ENCODE measurements around the gene PRM1.

Gene PRM1

GRCh38 chr16:11252482-11252931 lies 28.6 kb downstream of the PRM1 start:
- POLR2A ChIA-PET: no interaction called here
- CTCF ChIA-PET: no interaction called here
- TF ChIP-seq TARDBP (IDR thresholded peaks at IDR 0.05) (no peak), FOXK2 (IDR thresholded peaks at IDR 0.05) (no peak), LEF1 (IDR thresholded peaks at IDR 0.05; ENCODE audit: borderline replicate concordance) (no peak), SP1 (IDR thresholded peaks at IDR 0.05) (no peak), SUZ12 (IDR thresholded peaks at IDR 0.05) (no peak), PKNOX1 (IDR thresholded peaks at IDR 0.05) (no peak), BHLHE40 (IDR thresholded peaks at IDR 0.05; ENCODE audit: borderline replicate concordance) (no peak), L3MBTL2 (conservative IDR thresholded peaks at IDR 0.05) (no peak), ARNT (IDR thresholded peaks at IDR 0.05) (no peak), FOXM1 (IDR thresholded peaks at IDR 0.05; ENCODE audit: borderline replicate concordance) (no peak), ZNF384 (IDR thresholded peaks at IDR 0.05) (no peak), FOXA1 (IDR thresholded peaks at IDR 0.05) (no peak), NFRKB (IDR thresholded peaks at IDR 0.05) (no peak), ELF4 (IDR thresholded peaks at IDR 0.05) (no peak)
- DNase-seq (ENCODE audit: extremely low spot score): no peak

- DNase-seq (ENCODE audit: extremely low spot score): no peak
- TF ChIP-seq ARNT (IDR thresholded peaks at IDR 0.05): no peak
- no peak for TF ChIP-seq NFRKB (IDR thresholded peaks at IDR 0.05)
- TF ChIP-seq HDGF (IDR thresholded peaks at IDR 0.05; ENCODE audit: borderline replicate concordance): no peak
- no peak for TF ChIP-seq CTBP1 (IDR thresholded peaks at IDR 0.05; ENCODE audit: borderline replicate concordance)
- no peak for TF ChIP-seq FOXK2 (IDR thresholded peaks at IDR 0.05)
- TF ChIP-seq FOXA1 (IDR thresholded peaks at IDR 0.05): no peak
- no peak for TF ChIP-seq BHLHE40 (IDR thresholded peaks at IDR 0.05; ENCODE audit: borderline replicate concordance)
- TF ChIP-seq L3MBTL2 (conservative IDR thresholded peaks at IDR 0.05): no peak
- no peak for TF ChIP-seq TARDBP (IDR thresholded peaks at IDR 0.05)
- TF ChIP-seq FOXM1 (IDR thresholded peaks at IDR 0.05; ENCODE audit: borderline replicate concordance): no peak
- no peak for TF ChIP-seq PKNOX1 (IDR thresholded peaks at IDR 0.05)
- no peak for TF ChIP-seq ZNF384 (IDR thresholded peaks at IDR 0.05)
- no peak for TF ChIP-seq SP1 (IDR thresholded peaks at IDR 0.05)
- no peak for TF ChIP-seq LEF1 (IDR thresholded peaks at IDR 0.05; ENCODE audit: borderline replicate concordance)
- no peak for TF ChIP-seq SUZ12 (IDR thresholded peaks at IDR 0.05)
- TF ChIP-seq ELF4 (IDR thresholded peaks at IDR 0.05): no peak
- POLR2A ChIA-PET: no interaction called here
- CTCF ChIA-PET: no interaction called here
Measured at GRCh38 chr16:11251525-11252481, 29.3 kb downstream of the PRM1 start.

- DNase-seq (ENCODE audit: extremely low spot score): no peak
- ChIA-PET POLR2A (no interaction called here), CTCF (no interaction called here)
- TF ChIP-seq BHLHE40 (IDR thresholded peaks at IDR 0.05; ENCODE audit: borderline replicate concordance) (no peak), L3MBTL2 (conservative IDR thresholded peaks at IDR 0.05) (no peak), ZNF384 (IDR thresholded peaks at IDR 0.05) (no peak), PKNOX1 (IDR thresholded peaks at IDR 0.05) (no peak), FOXA1 (IDR thresholded peaks at IDR 0.05) (no peak), ARNT (IDR thresholded peaks at IDR 0.05) (no peak), LEF1 (IDR thresholded peaks at IDR 0.05; ENCODE audit: borderline replicate concordance) (no peak), SP1 (IDR thresholded peaks at IDR 0.05) (no peak), SUZ12 (IDR thresholded peaks at IDR 0.05) (no peak), FOXK2 (IDR thresholded peaks at IDR 0.05) (no peak), TARDBP (IDR thresholded peaks at IDR 0.05) (no peak), HDGF (IDR thresholded peaks at IDR 0.05; ENCODE audit: borderline replicate concordance) (no peak), CTBP1 (IDR thresholded peaks at IDR 0.05; ENCODE audit: borderline replicate concordance) (no peak), NFRKB (IDR thresholded peaks at IDR 0.05) (no peak), FOXM1 (IDR thresholded peaks at IDR 0.05; ENCODE audit: borderline replicate concordance) (no peak), ELF4 (IDR thresholded peaks at IDR 0.05) (no peak)
Measured at GRCh38 chr16:11250786-11251524, 30.2 kb downstream of the PRM1 start.

GRCh38 chr16:11250091-11250785 lies 30.9 kb downstream of the PRM1 start:
- no peak for TF ChIP-seq CTBP1 (IDR thresholded peaks at IDR 0.05; ENCODE audit: borderline replicate concordance)
- TF ChIP-seq LEF1 (IDR thresholded peaks at IDR 0.05; ENCODE audit: borderline replicate concordance): no peak
- TF ChIP-seq ZNF384 (IDR thresholded peaks at IDR 0.05): no peak
- no peak for TF ChIP-seq FOXA1 (IDR thresholded peaks at IDR 0.05)
- no peak for TF ChIP-seq L3MBTL2 (conservative IDR thresholded peaks at IDR 0.05)
- TF ChIP-seq ELF4 (IDR thresholded peaks at IDR 0.05): no peak
- TF ChIP-seq HDGF (IDR thresholded peaks at IDR 0.05; ENCODE audit: borderline replicate concordance): no peak
- TF ChIP-seq ARNT (IDR thresholded peaks at IDR 0.05): no peak
- TF ChIP-seq SUZ12 (IDR thresholded peaks at IDR 0.05): no peak
- TF ChIP-seq FOXK2 (IDR thresholded peaks at IDR 0.05): no peak
- TF ChIP-seq BHLHE40 (IDR thresholded peaks at IDR 0.05; ENCODE audit: borderline replicate concordance): no peak
- no peak for TF ChIP-seq PKNOX1 (IDR thresholded peaks at IDR 0.05)
- TF ChIP-seq NFRKB (IDR thresholded peaks at IDR 0.05): no peak
- TF ChIP-seq FOXM1 (IDR thresholded peaks at IDR 0.05; ENCODE audit: borderline replicate concordance): no peak
- TF ChIP-seq SP1 (IDR thresholded peaks at IDR 0.05): no peak
- TF ChIP-seq TARDBP (IDR thresholded peaks at IDR 0.05): no peak
- CTCF ChIA-PET: no interaction called here
- no peak for DNase-seq (ENCODE audit: extremely low spot score)
- POLR2A ChIA-PET: no interaction called here
